Stimulated activated CD4-positive, alpha-beta T cell treated with anti-CD3 and anti-CD28 coated beads, Interleukin-4, amount 100 ng/mL, for 24 hours (primary cell): ENCODE results near the gene WASF3.
A peak's percentile ranks its signal among the peaks of the same experiment; 100 is the strongest.

Source experiments
- DNase-seq: peaks from one replicate; pipeline ENCODE4 v3.0.0-alpha.2; 2020

Gene WASF3

GRCh38 chr13:26557393-26558073 lies at the start of gene WASF3:
Gene WASF3 (plus strand): TSS chr13:26557683. CDS start chr13:26642271, 84,588 bp downstream.
- peak; percentile 24 for DNase-seq

- DNase-seq: no peak
These were observed 48.6 kb upstream of the WASF3 start for GRCh38 chr13:26508885-26509284.

- DNase-seq: no peak
These were observed 48.0 kb upstream of the WASF3 start for GRCh38 chr13:26509491-26509890.

GRCh38 chr13:26513931-26514330 lies 43.6 kb upstream of the WASF3 start:
- no peak for DNase-seq

- DNase-seq: no peak
These were observed 41.8 kb upstream of the WASF3 start for GRCh38 chr13:26515721-26516120.

- DNase-seq: no peak
These were observed 39.5 kb upstream of the WASF3 start for GRCh38 chr13:26517936-26518335.

GRCh38 chr13:26518451-26518959 lies 39.0 kb upstream of the WASF3 start:
- DNase-seq: no peak

- no peak for DNase-seq
These were observed 34.9 kb upstream of the WASF3 start for GRCh38 chr13:26522571-26522970.

GRCh38 chr13:26523007-26523406 lies 34.5 kb upstream of the WASF3 start:
- DNase-seq: no peak

- DNase-seq: no peak
These were observed 32.0 kb upstream of the WASF3 start for GRCh38 chr13:26525528-26525927.

- no peak for DNase-seq
These were observed 30.7 kb upstream of the WASF3 start for GRCh38 chr13:26526702-26527216.

- no peak for DNase-seq
These were observed 29.0 kb upstream of the WASF3 start for GRCh38 chr13:26528527-26528926.

- peak; percentile 7 for DNase-seq
These were observed 28.0 kb upstream of the WASF3 start for GRCh38 chr13:26529441-26529840.

GRCh38 chr13:26531742-26532141 lies 25.7 kb upstream of the WASF3 start:
- no peak for DNase-seq

GRCh38 chr13:26534036-26534726 lies 23.3 kb upstream of the WASF3 start:
- no peak for DNase-seq

GRCh38 chr13:26538363-26539317 lies 18.8 kb upstream of the WASF3 start:
- DNase-seq: no peak

GRCh38 chr13:26539738-26540292 lies 17.7 kb upstream of the WASF3 start:
- DNase-seq: no peak

- DNase-seq: no peak
These were observed 17.1 kb upstream of the WASF3 start for GRCh38 chr13:26540334-26540733.

GRCh38 chr13:26541041-26541440 lies 16.4 kb upstream of the WASF3 start:
- no peak for DNase-seq

GRCh38 chr13:26541678-26542568 lies 15.6 kb upstream of the WASF3 start:
- DNase-seq: no peak

- DNase-seq: no peak
These were observed 12.8 kb upstream of the WASF3 start for GRCh38 chr13:26544707-26545106.
